CD14-positive monocyte (primary cell): Measurements from ENCODE around the gene SPINT1. TPM values are rescaled to one million over a fixed set of nuclear protein-coding genes. Genes with fewer than 3 reads are reported as not detected.
A peak's percentile ranks its signal among the peaks of the same experiment; 100 is the strongest.

Source experiments
- DNase-seq, 3 donors: peaks; one replicate each; pipeline ENCODE4 v3.0.0-alpha.2; 2011 to 2022
- H2AFZ ChIP-seq: 2 replicates; pipeline ENCODE4 v1.6.0; 2012; ENCODE audit warnings: mild to moderate bottlenecking, low read depth, low read length, inconsistent platforms; ENCODE audit not compliant: insufficient read depth, poor library complexity, severe bottlenecking
- H3K27ac ChIP-seq, 2 donors: 1 replicate in 1 of 2; 2 replicates in 1 of 2; pipeline ENCODE4 v1.5.1; 2012 to 2013; ENCODE audit warnings: low read length in 2 of 2, control low read depth in 1 of 2, inconsistent platforms in 1 of 2, low read depth in 1 of 2, mild to moderate bottlenecking in 1 of 2
- H3K27me3 ChIP-seq, 2 donors: one replicate each; pipeline versions ENCODE4 v1.6.0 to v1.6.1; 2011 to 2013; ENCODE audit warnings: low read length in 2 of 2; ENCODE audit not compliant: control insufficient read depth in 2 of 2, insufficient read depth in 2 of 2
- H3K36me3 ChIP-seq, 2 donors: replicated peaks in 1 of 2; 1 replicate in 1 of 2; 2 replicates in 1 of 2; pipeline versions ENCODE4 v1.5.1 to v1.6.1; 2012 to 2013; ENCODE audit warnings: low read length in 2 of 2, control low read depth in 1 of 2, inconsistent platforms in 1 of 2, mild to moderate bottlenecking in 1 of 2; ENCODE audit not compliant: insufficient read depth in 2 of 2, control insufficient read depth in 1 of 2
- H3K4me1 ChIP-seq, 2 donors: 1 replicate in 1 of 2; 2 replicates in 1 of 2; pipeline versions ENCODE4 v1.5.1 to v1.6.1; 2012 to 2013; ENCODE audit warnings: low read length in 2 of 2, control low read depth in 1 of 2, inconsistent platforms in 1 of 2, mild to moderate bottlenecking in 1 of 2, moderate library complexity in 1 of 2; ENCODE audit not compliant: insufficient read depth in 2 of 2, control insufficient read depth in 1 of 2
- H3K4me2 ChIP-seq: replicated peaks from 2 replicates; pipeline ENCODE3; 2012; ENCODE audit warnings: low read length, moderate library complexity, mild to moderate bottlenecking; ENCODE audit not compliant: poor library complexity, severe bottlenecking; ENCODE audit errors: extremely low read depth
- H3K4me3 ChIP-seq, 3 experiments: fragments of 200-600 bp in 1 of 3; sonication (generic) in 1 of 3; replicated peaks in 1 of 3; 1 replicate in 2 of 3; 2 replicates in 1 of 3; pipeline ENCODE4 v1.5.1; 2011 to 2013; ENCODE audit warnings: low read length in 3 of 3, mild to moderate bottlenecking in 3 of 3, control low read depth in 2 of 3, low read depth in 2 of 3, inconsistent platforms in 1 of 3, moderate library complexity in 1 of 3
- H3K79me2 ChIP-seq: 2 replicates; pipeline ENCODE4 v1.6.0; 2012; ENCODE audit warnings: mild to moderate bottlenecking, control low read depth, inconsistent platforms, low read length, moderate library complexity; ENCODE audit not compliant: insufficient read depth
- H3K9ac ChIP-seq: 2 replicates; pipeline ENCODE4 v1.6.0; 2017; ENCODE audit warnings: low read length, mild to moderate bottlenecking; ENCODE audit not compliant: insufficient read depth, poor library complexity, severe bottlenecking
- H3K9me3 ChIP-seq, 2 donors: replicated peaks in 1 of 2; 1 replicate in 1 of 2; 2 replicates in 1 of 2; pipeline versions ENCODE4 v1.5.1 to v1.6.1; 2012 to 2013; ENCODE audit warnings: low read length in 2 of 2, control low read depth in 1 of 2; ENCODE audit not compliant: control insufficient read depth in 1 of 2, insufficient read depth in 1 of 2
- H4K20me1 ChIP-seq: 2 replicates; pipeline ENCODE4 v1.6.0; 2012; ENCODE audit warnings: mild to moderate bottlenecking, low read length, control low read depth, moderate library complexity; ENCODE audit not compliant: insufficient read depth
- H3K27ac Mint-ChIP-seq, 7 donors: one replicate each; pipeline ENCODE4 v1.8.0; 2020; ENCODE audit warnings: mild to moderate bottlenecking in 7 of 7, mixed read lengths in 7 of 7, moderate library complexity in 6 of 7, inconsistent platforms in 2 of 7
- H3K27me3 Mint-ChIP-seq, 3 donors: one replicate each; pipeline ENCODE4 v1.8.0; 2021 to 2022; ENCODE audit warnings: low read depth in 3 of 3, mild to moderate bottlenecking in 3 of 3, mixed read lengths in 3 of 3, moderate library complexity in 3 of 3, inconsistent platforms in 1 of 3
- H3K36me3 Mint-ChIP-seq, 2 donors: one replicate each; pipeline ENCODE4 v1.8.0; 2020; ENCODE audit warnings: mixed read lengths in 2 of 2, inconsistent platforms in 1 of 2, mild to moderate bottlenecking in 1 of 2
- H3K4me1 Mint-ChIP-seq: one replicate; pipeline ENCODE4 v1.8.0; 2020; ENCODE audit warnings: mild to moderate bottlenecking, mixed read lengths
- H3K4me3 Mint-ChIP-seq, 2 donors: one replicate each; pipeline ENCODE4 v1.8.0; 2020; ENCODE audit warnings: mild to moderate bottlenecking in 2 of 2, mixed read lengths in 2 of 2, moderate library complexity in 1 of 2
- H3K9me3 Mint-ChIP-seq, 7 donors: one replicate each; pipeline ENCODE4 v1.8.0; 2020 to 2022; ENCODE audit warnings: mixed read lengths in 7 of 7, mild to moderate bottlenecking in 6 of 7, moderate library complexity in 6 of 7, inconsistent platforms in 2 of 7
- CTCF ChIP-seq: fragments of 200-600 bp; IDR thresholded peaks from one replicate; pipeline ENCODE4 v1.8.0; 2022; ENCODE audit warnings: antibody characterized with exemption, mild to moderate bottlenecking
- WGBS: methylation state at CpG from one replicate; pipeline ENCODE4 v1.1.5; 2013; ENCODE audit warnings: missing lambda C conversion rate; ENCODE audit not compliant: insufficient coverage; 5-methylcytosine and 5-hydroxymethylcytosine counted together
- intact Hi-C, 2 donors: fragments of 100-400 bp; cut with micrococcal nuclease; formaldehyde crosslinking; loops; one replicate each; pipeline versions ENCODE4 v1.15.0 to v1.15.1; 2023
- polyA plus RNA-seq, 3 donors: library from polyadenylated mRNA; depleted of rRNA in 1 of 3; unstranded in 2 of 3; stranded (reverse) in 1 of 3; fragments of 300-500 nt in 2 of 3; fragments of >200 nt in 1 of 3; fragmentation: Illumina TruSeq in 2 of 3; gene quantifications; 1 replicate in 2 of 3; 2 replicates in 1 of 3; pipeline ENCODE4 v1.2.3, GENCODE V29; 2012 to 2021

SPINT1 gene
- polyA plus RNA-seq, 3 donors: 17.1 to 46.5 (median 21.5) TPM

GRCh38 chr15:40900256-40901052 is 56.6 kb downstream of the SPINT1 start:
- peaks cover 53% of the 10 kb centered on the region for H3K4me1 Mint-ChIP-seq
- WGBS: 96% methylated on average over 35 of the region's 36 CpGs

More at GRCh38 chr15:40900256-40901052, 56.6 kb downstream of the SPINT1 start:
- peaks cover 52% of the 10 kb centered on the region for H4K20me1 ChIP-seq
- peaks cover 45 to 56% of the 10 kb centered on the region in 2 donors for H3K4me1 ChIP-seq
- H3K9me3 ChIP-seq: no peaks in the 10 kb centered on the region
- no peak overlapping the region for H2AFZ ChIP-seq
- intact Hi-C loops: loop anchor here (5.0 to 10.0 kb wide), 4 partner anchors 146 to 432 kb away; partner anchors contain the start of genes INO80 (in 1 of the 2), NUSAP1 (in 1 of the 2), OIP5 (in 1 of the 2) and RMDN3 (in 1 of the 2)
- H3K27me3 Mint-ChIP-seq: peaks cover 0 to 4% (median 0%) of the 10 kb centered on the region in 3 donors
- peaks cover 59 to 77% of the 10 kb centered on the region in 2 donors for H3K36me3 Mint-ChIP-seq
- peaks cover 45 to 58% of the 10 kb centered on the region in 2 donors for H3K36me3 ChIP-seq
- peaks cover 78% of the 10 kb centered on the region for H3K79me2 ChIP-seq
- H3K9me3 Mint-ChIP-seq: no peaks in the 10 kb centered on the region
- peak overlapping the region in 3 of 7 donors; percentile 30 to 57 (median 46) for H3K27ac Mint-ChIP-seq
- no peak overlapping the region for H3K9ac ChIP-seq
- no peak overlapping the region for H3K4me2 ChIP-seq
- peak in 1 of 3 donors; percentile 4 for DNase-seq
- no peak overlapping the region for H3K27ac ChIP-seq
- no peaks in the 10 kb centered on the region for H3K27me3 ChIP-seq
- no peak overlapping the region for H3K4me3 Mint-ChIP-seq
- no peak for TF ChIP-seq CTCF
- H3K4me3 ChIP-seq: no peak overlapping the region
